Suprapubic skin (tissue), 4 donors: ENCODE results near the gene PTGR2. TPM values are rescaled to one million over a fixed set of nuclear protein-coding genes. Genes with fewer than 3 reads are reported as not detected.
"Not testable (repeated sequence)": the region's sequence is repeated elsewhere in the genome, so short reads cannot be mapped to it uniquely, and the experiment has no call there.

Source experiments
- DNase-seq, 2 donors: peaks; one replicate each; pipeline ENCODE4 v3.0.0-alpha.2; 2019; ENCODE audit warnings: low spot score in 2 of 2
- H3K27ac ChIP-seq: fragments of 200-600 bp; sonication (generic); one replicate; pipeline ENCODE4 v1.5.1; 2019
- H3K27me3 ChIP-seq: fragments of 200-600 bp; sonication (generic); one replicate; pipeline ENCODE4 v1.5.1; 2019
- H3K36me3 ChIP-seq: fragments of 200-600 bp; sonication (generic); one replicate; pipeline ENCODE4 v1.5.1; 2019
- H3K4me1 ChIP-seq: fragments of 200-600 bp; sonication (generic); one replicate; pipeline ENCODE4 v1.5.1; 2019
- H3K4me3 ChIP-seq: fragments of 200-600 bp; sonication (generic); one replicate; pipeline ENCODE4 v1.5.1; 2019; ENCODE audit warnings: mild to moderate bottlenecking
- H3K9me3 ChIP-seq: fragments of 200-600 bp; sonication (generic); one replicate; pipeline ENCODE4 v1.5.1; 2019
- CTCF ChIP-seq, 2 donors: fragments of 200-600 bp in 1 of 2; fragments of 450-650 bp in 1 of 2; sonication (generic) in 1 of 2; IDR thresholded peaks; one replicate each; pipeline ENCODE4 v1.5.1; 2016 to 2019; ENCODE audit warnings: antibody characterized with exemption in 2 of 2, mild to moderate bottlenecking in 1 of 2, moderate library complexity in 1 of 2
- EP300 ChIP-seq: sonication (generic); formaldehyde crosslinking; IDR thresholded peaks from one replicate; pipeline ENCODE4 v1.6.1; 2017; ENCODE audit warnings: antibody characterized with exemption
- POLR2A ChIP-seq, 2 donors: fragments of 450-650 bp; IDR thresholded peaks; one replicate each; pipeline ENCODE4 v1.6.1; 2017; ENCODE audit warnings: antibody characterized with exemption in 2 of 2, mild to moderate bottlenecking in 2 of 2, moderate library complexity in 2 of 2
- POLR2AphosphoS5 ChIP-seq, 3 donors: sonication (generic); formaldehyde crosslinking; IDR thresholded peaks; one replicate each; pipeline ENCODE4 v1.6.1; 2017; ENCODE audit warnings: antibody characterized with exemption in 3 of 3
- WGBS: methylation state at CpG from one replicate; pipeline ENCODE4 v1.1.5; 2018; 5-methylcytosine and 5-hydroxymethylcytosine counted together
- total RNA-seq, 4 donors: library from RNA; depleted of rRNA; stranded (reverse); fragments of >200 nt; gene quantifications; one replicate each; pipeline ENCODE4 v1.1.0, GENCODE V29; 2016

PTGR2 gene
- total RNA-seq, 4 donors from 2014 or later: 6.3 to 25.1 (median 10.3) TPM

- WGBS: 46% methylated on average over 6 of the region's 6 CpGs
- peak overlapping the region; percentile 69 for H3K4me3 ChIP-seq
- no peaks in the 10 kb centered on the region for H3K27me3 ChIP-seq
- H3K36me3 ChIP-seq: no peaks in the 10 kb centered on the region
- TF ChIP-seq POLR2A (IDR thresholded peaks at IDR 0.05) (no peak), CTCF (IDR thresholded peaks at IDR 0.05) (no peak), POLR2AphosphoS5 (IDR thresholded peaks at IDR 0.05) (no peak), EP300 (no peak)
- H3K9me3 ChIP-seq: no peaks in the 10 kb centered on the region
- DNase-seq: no peak
- peak overlapping the region; percentile 94 for H3K27ac ChIP-seq
- H3K4me1 ChIP-seq: peaks cover 18% of the 10 kb centered on the region
These were observed 631 bp upstream of the PTGR2 start for GRCh38 chr14:73851000-73851399.

GRCh38 chr14:73859145-73859544, 7.5 kb downstream of the PTGR2 start:
- no peaks in the 10 kb centered on the region for H3K4me1 ChIP-seq
- H3K4me3 ChIP-seq: no peak overlapping the region
- no peak for DNase-seq
- TF ChIP-seq CTCF (IDR thresholded peaks at IDR 0.05) (no peak), EP300 (no peak), POLR2A (IDR thresholded peaks at IDR 0.05) (no peak), POLR2AphosphoS5 (IDR thresholded peaks at IDR 0.05) (no peak)
- H3K9me3 ChIP-seq: no peaks in the 10 kb centered on the region
- no peak overlapping the region for H3K27ac ChIP-seq
- H3K36me3 ChIP-seq: peaks cover 26% of the 10 kb centered on the region
- H3K27me3 ChIP-seq: no peaks in the 10 kb centered on the region

GRCh38 chr14:73861073-73861472, 9.4 kb downstream of the PTGR2 start:
- Histone ChIP-seq H3K27ac (no peak overlapping the region), H3K9me3 (no peaks in the 10 kb centered on the region), H3K4me1 (no peaks in the 10 kb centered on the region), H3K27me3 (no peaks in the 10 kb centered on the region), H3K36me3 (peaks cover 27% of the 10 kb centered on the region), H3K4me3 (no peak overlapping the region)
- TF ChIP-seq EP300: no peak
- DNase-seq: no peak
- WGBS: 87% methylated on average over 5 of the region's 5 CpGs

- H3K9me3 ChIP-seq: no peaks in the 10 kb centered on the region
- peaks cover 27% of the 10 kb centered on the region for H3K36me3 ChIP-seq
- no peak for DNase-seq
- 94% methylated on average over 8 of the region's 8 CpGs for WGBS
- H3K4me3 ChIP-seq: no peak overlapping the region
- H3K27me3 ChIP-seq: no peaks in the 10 kb centered on the region
- TF ChIP-seq CTCF (IDR thresholded peaks at IDR 0.05): no peak
- TF ChIP-seq POLR2AphosphoS5 (IDR thresholded peaks at IDR 0.05): no peak
- no peak for TF ChIP-seq EP300
- TF ChIP-seq POLR2A (IDR thresholded peaks at IDR 0.05): no peak
- H3K27ac ChIP-seq: no peak overlapping the region
- H3K4me1 ChIP-seq: no peaks in the 10 kb centered on the region
These were observed 10.8 kb downstream of the PTGR2 start for GRCh38 chr14:73862480-73862879.

GRCh38 chr14:73863209-73863608, 11.6 kb downstream of the PTGR2 start:
- Histone ChIP-seq H3K9me3 (no peaks in the 10 kb centered on the region), H3K27me3 (no peaks in the 10 kb centered on the region), H3K4me3 (no peak overlapping the region), H3K4me1 (no peaks in the 10 kb centered on the region), H3K36me3 (peaks cover 27% of the 10 kb centered on the region), H3K27ac (no peak overlapping the region)
- 96% methylated on average over 2 of the region's 2 CpGs for WGBS
- no peak for TF ChIP-seq POLR2A (IDR thresholded peaks at IDR 0.05)
- TF ChIP-seq EP300: no peak
- TF ChIP-seq CTCF (IDR thresholded peaks at IDR 0.05): no peak
- TF ChIP-seq POLR2AphosphoS5 (IDR thresholded peaks at IDR 0.05): no peak
- no peak for DNase-seq

- WGBS: 89% methylated on average over 8 of the region's 8 CpGs
- H3K9me3 ChIP-seq: no peaks in the 10 kb centered on the region
These were observed 14.0 kb downstream of the PTGR2 start for GRCh38 chr14:73865534-73866113.

GRCh38 chr14:73869754-73870153, 18.1 kb downstream of the PTGR2 start:
- not testable (repeated sequence) for H3K27ac ChIP-seq, H3K36me3 ChIP-seq, H3K4me1 ChIP-seq, H3K27me3 ChIP-seq, H3K9me3 ChIP-seq, H3K4me3 ChIP-seq, DNase-seq
- 95% methylated on average over 11 of the region's 11 CpGs for WGBS

More at GRCh38 chr14:73865534-73866113, 14.0 kb downstream of the PTGR2 start:
- no peak for DNase-seq
- no peak overlapping the region for H3K27ac ChIP-seq
- H3K36me3 ChIP-seq: peaks cover 27% of the 10 kb centered on the region
- H3K4me1 ChIP-seq: no peaks in the 10 kb centered on the region
- H3K27me3 ChIP-seq: no peaks in the 10 kb centered on the region
- TF ChIP-seq POLR2AphosphoS5 (IDR thresholded peaks at IDR 0.05) (no peak), POLR2A (IDR thresholded peaks at IDR 0.05) (no peak), EP300 (no peak), CTCF (IDR thresholded peaks at IDR 0.05) (no peak)
- no peak overlapping the region for H3K4me3 ChIP-seq
